Raji (cell line): ENCODE results near the gene KLRB1.

Source experiments
- POLR2A ChIP-seq: IDR thresholded peaks from 2 replicates; pipeline ENCODE4 v1.6.1; 2011; ENCODE audit warnings: low read depth, low read length, control low read depth; ENCODE audit not compliant: insufficient read depth

KLRB1 gene

GRCh38 chr12:9607716-9608115 lies at the start of gene KLRB1:
Gene KLRB1 (minus strand): TSS chr12:9607916. CDS start chr12:9607839, 77 bp downstream.
- TF ChIP-seq POLR2A: no peak

- no peak for TF ChIP-seq POLR2A
These were observed 43.6 kb upstream of the KLRB1 start for GRCh38 chr12:9651265-9651729.

- no peak; the same call in 1 of the 2 replicates for TF ChIP-seq POLR2A
These were observed 42.4 kb upstream of the KLRB1 start for GRCh38 chr12:9650151-9650576.

- TF ChIP-seq POLR2A: peak; percentile 71
These were observed 41.8 kb upstream of the KLRB1 start for GRCh38 chr12:9649532-9649940.

GRCh38 chr12:9648701-9649531 lies 41.2 kb upstream of the KLRB1 start:
- TF ChIP-seq POLR2A: no peak

- TF ChIP-seq POLR2A: peak; percentile 68
These were observed 40.3 kb upstream of the KLRB1 start for GRCh38 chr12:9647825-9648700.

- TF ChIP-seq POLR2A: no peak
These were observed 39.4 kb upstream of the KLRB1 start for GRCh38 chr12:9646794-9647781.

- no peak for TF ChIP-seq POLR2A
These were observed 35.5 kb upstream of the KLRB1 start for GRCh38 chr12:9643266-9643660.

- TF ChIP-seq POLR2A: no peak
These were observed 35.0 kb upstream of the KLRB1 start for GRCh38 chr12:9642606-9643265.

- TF ChIP-seq POLR2A: no peak
These were observed 32.3 kb upstream of the KLRB1 start for GRCh38 chr12:9640024-9640423.

GRCh38 chr12:9636851-9637206 lies 29.1 kb upstream of the KLRB1 start:
- TF ChIP-seq POLR2A: no peak

GRCh38 chr12:9636150-9636850 lies 28.6 kb upstream of the KLRB1 start:
- no peak for TF ChIP-seq POLR2A

- TF ChIP-seq POLR2A: no peak
These were observed 27.4 kb upstream of the KLRB1 start for GRCh38 chr12:9634969-9635754.

- TF ChIP-seq POLR2A: no peak
These were observed 26.6 kb upstream of the KLRB1 start for GRCh38 chr12:9634177-9634803.
